ENCODE results near the gene SLC6A18.

Gene SLC6A18

GRCh38 chr5:1188464-1188863 lies 36.7 kb upstream of the SLC6A18 start:
- no peak for TF ChIP-seq CTCF (IDR thresholded peaks at IDR 0.05; ENCODE audit: extremely low read depth, missing control alignments)
- DNase-seq (ENCODE audit: low spot score), result no peak

- DNase-seq (ENCODE audit: low spot score), result no peak
- no peak for TF ChIP-seq CTCF (IDR thresholded peaks at IDR 0.05; ENCODE audit: extremely low read depth, missing control alignments)
Observed at GRCh38 chr5:1189269-1189668, 35.9 kb upstream of the SLC6A18 start.

GRCh38 chr5:1190278-1190677 lies 34.9 kb upstream of the SLC6A18 start:
- no peak for DNase-seq (ENCODE audit: low spot score)
- no peak for TF ChIP-seq CTCF (IDR thresholded peaks at IDR 0.05; ENCODE audit: extremely low read depth, missing control alignments)

GRCh38 chr5:1190837-1191239 lies 34.3 kb upstream of the SLC6A18 start:
- TF ChIP-seq CTCF (IDR thresholded peaks at IDR 0.05; ENCODE audit: extremely low read depth, missing control alignments), result no peak
- DNase-seq (ENCODE audit: low spot score), result no peak

GRCh38 chr5:1192971-1193590 lies 32.1 kb upstream of the SLC6A18 start:
- no peak for DNase-seq (ENCODE audit: low spot score)
- TF ChIP-seq CTCF (IDR thresholded peaks at IDR 0.05; ENCODE audit: extremely low read depth, missing control alignments), result no peak

GRCh38 chr5:1193591-1193985 lies 31.6 kb upstream of the SLC6A18 start:
- no peak for DNase-seq (ENCODE audit: low spot score)

GRCh38 chr5:1194378-1194777 lies 30.8 kb upstream of the SLC6A18 start:
- no peak for DNase-seq (ENCODE audit: low spot score)
- TF ChIP-seq CTCF (IDR thresholded peaks at IDR 0.05; ENCODE audit: extremely low read depth, missing control alignments), result no peak

More at GRCh38 chr5:1193591-1193985, 31.6 kb upstream of the SLC6A18 start:
- no peak for TF ChIP-seq CTCF (IDR thresholded peaks at IDR 0.05; ENCODE audit: extremely low read depth, missing control alignments)

All from GM20000 (cell line).